Posterior vena cava (tissue), 2 donors: ENCODE results near the gene ABCG2. TPM values are rescaled to one million over a fixed set of nuclear protein-coding genes. Genes with fewer than 3 reads are reported as not detected.

ENCODE experiments used
- DNase-seq: peaks from one replicate; pipeline ENCODE4 v3.0.0-alpha.2; 2020; ENCODE audit warnings: low spot score
- intact Hi-C, 2 donors: fragments of 100-400 bp; cut with DNase I; formaldehyde crosslinking; loops; one replicate each; pipeline versions ENCODE4 v1.14.1 to v1.14.2; 2022 to 2023
- total RNA-seq, 2 donors: library from RNA; stranded (reverse); fragmentation: NEBNext Ultra II Directional; extraction: Animal tissue kit (Norgen Biotek cat#: 25700); gene quantifications; one replicate each; pipeline ENCODE4 v1.2.1, GENCODE V29; 2021
- donor health status: DM: yes; HTN: yes; CAD: no.
- donor health status: DM: yes; HTN: yes; CAD: no.

Gene ABCG2
- total RNA-seq, 2 donors from 2014 or later, result 1.6 to 3.4 TPM

DNA sequence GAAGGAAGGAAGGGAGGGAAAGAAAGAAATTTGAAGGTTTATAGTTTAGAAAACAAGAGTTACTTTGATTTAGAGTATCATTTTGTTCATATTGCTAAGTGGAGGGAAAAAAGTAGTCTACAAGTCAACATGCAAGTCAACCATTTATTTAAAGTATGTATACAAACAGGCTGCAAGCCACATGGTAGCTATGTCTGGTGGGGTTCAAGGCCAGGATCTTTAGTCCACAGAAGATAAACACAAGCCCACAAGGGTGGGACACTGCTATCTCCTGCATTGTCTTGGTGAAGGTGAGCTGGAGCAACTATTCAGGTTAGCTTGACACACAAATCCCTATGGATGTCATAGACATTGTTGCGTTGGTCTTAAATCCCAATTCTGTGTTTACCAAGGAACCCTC is 71.4 kb downstream of the ABCG2 start:
- DNase-seq, result no peak
- intact Hi-C loops, result no loop called here

DNA sequence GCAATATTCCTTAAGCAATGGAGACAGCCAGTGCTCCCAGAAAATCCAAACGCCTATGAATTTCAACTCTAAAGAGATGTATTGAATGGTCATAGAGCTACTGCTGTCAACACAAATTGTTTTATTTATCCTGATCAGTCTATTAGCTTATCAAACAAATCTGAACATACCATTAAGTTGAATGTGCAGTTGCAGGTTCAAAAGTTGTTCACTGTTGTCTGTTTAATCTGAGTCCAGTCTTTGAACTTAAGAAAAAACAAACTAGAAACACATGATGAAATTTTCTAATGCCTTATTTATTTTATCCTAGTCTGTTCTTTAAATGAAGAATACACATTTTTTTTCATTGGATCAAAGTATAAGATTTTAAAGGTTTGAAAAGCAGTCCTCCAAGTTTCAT is 77.8 kb downstream of the ABCG2 start:
- intact Hi-C loops, result no loop called here
- DNase-seq, result no peak

DNA sequence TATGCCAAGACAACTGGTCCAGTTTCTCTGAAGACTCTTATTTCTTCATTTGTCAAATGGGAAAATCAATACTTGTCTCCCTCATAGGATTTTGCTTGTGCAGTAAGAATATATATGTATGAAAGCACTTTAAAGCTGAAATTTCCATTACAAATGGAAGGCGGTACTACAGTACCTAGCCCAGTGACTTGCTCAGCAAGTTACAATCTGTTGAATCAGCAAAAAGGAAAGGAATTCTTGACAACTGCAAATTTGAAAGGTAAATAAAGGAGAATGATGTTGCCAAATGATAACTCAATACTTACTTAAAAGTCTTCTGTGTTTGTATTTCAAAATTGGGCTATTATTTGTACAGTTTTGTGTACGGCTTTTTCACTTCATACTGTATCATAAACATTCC is 79.9 kb downstream of the ABCG2 start:
- intact Hi-C loops, result no loop called here
- no peak for DNase-seq

DNA sequence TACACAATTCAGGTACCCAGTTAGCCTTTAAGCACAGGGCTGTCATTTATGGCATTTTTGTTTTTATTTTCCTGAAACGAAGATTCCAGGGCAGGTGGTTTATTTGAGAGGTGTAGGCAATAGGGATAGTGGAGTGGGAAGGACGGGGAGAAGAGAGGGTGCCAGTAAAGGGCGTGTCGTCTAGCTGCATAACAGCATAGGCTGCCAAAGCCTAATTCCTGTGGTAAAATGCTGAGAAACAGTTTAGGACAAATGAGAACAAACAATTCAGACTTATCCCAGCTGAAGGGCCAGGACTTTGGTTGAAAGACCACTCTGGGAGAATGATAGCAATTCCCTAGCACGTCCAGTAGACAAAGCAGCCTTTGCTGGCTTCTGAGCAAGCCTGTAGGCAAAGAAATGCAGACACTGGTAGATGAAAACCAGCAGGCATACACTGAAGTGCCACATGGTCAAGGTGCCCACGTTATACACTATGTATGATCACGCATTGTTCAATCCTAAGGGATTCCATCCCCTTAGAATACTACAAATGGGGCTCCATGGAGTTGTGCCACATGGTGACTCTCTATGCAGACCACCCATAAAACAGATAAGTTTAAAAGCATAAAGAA is 80.4 kb downstream of the ABCG2 start:
- intact Hi-C loops, result no loop called here
- DNase-seq, result no peak

- DNase-seq, result no peak
- intact Hi-C loops, result no loop called here
Observed at GRCh38 chr4:88075336-88075735, 83.1 kb downstream of the ABCG2 start.

- intact Hi-C loops, result no loop called here
- DNase-seq, result no peak
Observed at GRCh38 chr4:88070031-88070430, 88.4 kb downstream of the ABCG2 start.

DNA sequence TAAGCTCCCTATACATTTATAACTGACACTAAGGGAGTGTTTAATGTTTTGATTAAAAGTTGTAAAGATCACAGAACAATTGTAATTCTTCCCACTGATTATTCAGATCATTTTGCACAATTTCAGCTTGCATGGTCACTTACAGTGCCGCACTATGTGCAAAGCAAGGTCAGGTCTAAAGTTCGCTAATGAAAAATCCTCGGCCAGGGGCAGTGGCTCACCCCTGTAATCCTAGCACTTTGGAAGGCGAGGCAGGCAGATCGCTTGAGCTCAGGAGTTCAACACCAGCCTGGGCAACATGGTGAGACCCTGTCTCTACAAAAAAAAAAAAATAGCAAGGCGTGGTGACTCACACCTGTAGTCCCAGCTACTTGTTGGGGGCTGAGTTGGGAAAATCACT is 94.0 kb downstream of the ABCG2 start:
- no peak for DNase-seq
- intact Hi-C loops, result no loop called here

GRCh38 chr4:88063634-88064296 is 94.7 kb downstream of the ABCG2 start:
- intact Hi-C loops, result no loop called here

GRCh38 chr4:88062843-88063242 is 95.6 kb downstream of the ABCG2 start:
- no peak for DNase-seq
- intact Hi-C loops, result no loop called here

More at GRCh38 chr4:88063634-88064296, 94.7 kb downstream of the ABCG2 start:
- DNase-seq, result no peak

DNA sequence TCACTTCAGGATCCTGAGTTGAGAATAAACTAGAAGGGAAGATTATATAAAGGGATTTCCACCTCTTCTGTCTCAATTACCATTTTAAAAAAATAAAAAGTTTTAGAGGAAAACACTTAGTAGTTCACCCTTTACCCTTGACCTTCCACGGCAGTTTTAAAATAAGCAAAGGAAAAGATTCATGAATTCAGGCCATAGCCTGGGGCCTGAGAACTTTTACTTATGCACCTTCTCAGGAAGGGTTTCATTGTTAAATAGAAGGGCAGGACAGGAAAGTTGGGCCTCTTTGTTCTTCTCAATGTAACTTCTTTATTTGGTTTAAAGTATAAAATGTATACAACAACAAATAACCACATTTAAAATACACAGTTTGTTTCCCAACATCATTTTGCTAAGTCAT is 96.1 kb downstream of the ABCG2 start:
- intact Hi-C loops, result no loop called here
- no peak for DNase-seq

DNA sequence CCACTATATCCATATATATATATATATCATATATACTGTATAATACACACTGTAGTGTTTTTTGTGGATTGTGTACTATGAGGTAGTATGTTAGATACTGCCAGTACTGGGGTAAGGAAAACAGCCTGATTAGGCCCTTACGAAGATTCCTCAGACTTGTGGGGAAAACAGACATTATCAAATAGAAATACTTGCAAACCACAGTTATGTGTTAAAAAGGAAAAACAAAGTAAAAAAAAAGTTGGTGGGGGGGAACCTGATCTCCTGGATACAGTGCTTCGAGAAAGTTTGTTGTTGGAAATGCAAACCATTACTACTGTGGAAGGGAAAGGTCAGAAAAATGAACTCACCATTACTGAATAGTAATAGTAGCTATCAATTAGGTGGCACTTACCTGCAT is 98.0 kb downstream of the ABCG2 start:
- DNase-seq, result no peak
- intact Hi-C loops, result no loop called here

DNA sequence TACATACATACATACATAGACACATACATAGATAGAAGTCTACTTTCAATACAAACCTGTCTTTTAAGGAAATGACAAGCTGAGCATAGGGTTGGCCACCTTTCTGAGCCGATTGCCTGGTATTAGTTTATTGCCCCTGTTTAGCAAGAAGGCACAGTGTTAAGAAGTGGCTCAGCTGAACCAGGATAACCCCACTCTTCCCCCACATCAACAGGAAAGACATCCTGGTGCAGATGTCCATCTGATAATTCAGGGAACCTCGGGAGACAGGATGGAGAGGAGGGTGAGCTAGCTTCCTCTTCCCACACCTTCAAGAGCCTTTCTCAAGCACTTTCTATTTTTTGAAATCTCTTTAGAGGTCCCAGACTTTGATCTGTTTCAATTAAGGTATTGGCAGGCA is 98.7 kb downstream of the ABCG2 start:
- no peak for DNase-seq
- intact Hi-C loops, result no loop called here

- intact Hi-C loops, result no loop called here
- DNase-seq, result no peak
Observed at GRCh38 chr4:88058295-88058694, 100.1 kb downstream of the ABCG2 start.

- no peak for DNase-seq
- intact Hi-C loops, result no loop called here
Observed at GRCh38 chr4:88054901-88055300, 103.5 kb downstream of the ABCG2 start.

GRCh38 chr4:88054229-88054628 is 104.2 kb downstream of the ABCG2 start:
- intact Hi-C loops, result no loop called here

DNA sequence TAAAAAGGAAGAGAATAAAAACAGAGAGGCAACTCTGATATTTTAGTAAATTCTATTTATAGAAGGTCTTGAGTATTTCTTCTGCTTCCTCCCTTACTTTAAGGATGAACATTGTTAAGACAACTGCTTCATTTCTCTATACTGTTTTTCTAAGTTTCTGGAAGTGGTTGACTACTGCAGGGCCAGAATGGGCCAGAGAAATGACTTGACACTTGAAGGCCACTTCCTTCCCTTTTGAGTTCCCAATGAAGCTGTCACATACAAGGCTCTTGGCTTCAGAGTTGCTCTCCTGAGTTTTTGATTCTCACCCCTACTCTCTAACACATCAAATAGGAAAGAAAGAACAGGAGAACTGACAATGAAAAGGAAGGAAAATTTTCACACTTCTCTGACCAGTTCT is 113.4 kb downstream of the ABCG2 start:
- DNase-seq, result no peak
- intact Hi-C loops, result no loop called here

More at GRCh38 chr4:88054229-88054628, 104.2 kb downstream of the ABCG2 start:
- DNase-seq, result no peak

DNA sequence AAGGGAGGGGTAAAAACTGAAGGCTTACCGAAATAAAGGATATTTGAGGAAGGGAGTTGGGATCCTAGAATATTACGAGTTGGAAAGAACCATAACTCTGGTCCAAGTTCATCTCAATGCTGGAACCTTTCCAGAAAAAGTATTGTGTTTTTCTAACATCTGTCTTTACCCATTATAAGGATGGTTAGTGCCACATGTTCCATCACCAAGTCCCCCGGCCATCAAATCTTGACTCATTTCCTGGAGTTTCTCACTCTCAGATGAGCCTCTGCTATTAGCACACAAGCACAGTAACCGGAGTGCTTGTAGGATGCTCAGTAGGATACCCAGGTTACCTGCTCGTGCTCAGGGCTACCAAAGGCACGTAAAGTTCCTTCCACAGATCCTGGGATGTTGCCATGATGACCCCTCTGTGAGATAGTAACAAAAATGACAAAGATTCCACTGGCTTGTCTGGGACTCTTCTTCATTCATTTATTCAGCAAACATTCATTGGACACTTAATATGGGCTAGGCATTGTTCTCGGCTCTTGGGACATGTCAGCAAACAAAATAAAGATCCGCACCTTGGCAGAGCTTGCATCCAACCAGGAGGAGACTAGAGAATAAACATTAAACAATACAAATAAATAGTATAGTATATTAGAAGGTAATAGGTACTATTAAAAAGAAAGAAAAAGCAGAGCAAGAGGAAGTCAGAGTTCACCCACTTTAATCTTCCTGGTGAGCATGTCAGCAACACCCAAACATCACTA is 114.7 kb downstream of the ABCG2 start:
- intact Hi-C loops, result loop anchor here in 1 of 2 donors (1.0 kb wide), 1 partner anchor 9 kb away; no protein-coding TSS in a partner anchor
- DNase-seq, result no peak

GRCh38 chr4:88043001-88043400 is 115.4 kb downstream of the ABCG2 start:
- DNase-seq, result no peak
- intact Hi-C loops, result loop anchor here in 1 of 2 donors (1.0 kb wide), 1 partner anchor 9 kb away; no protein-coding TSS in a partner anchor

GRCh38 chr4:88041626-88042025 is 116.8 kb downstream of the ABCG2 start:
- no peak for DNase-seq
- intact Hi-C loops, result no loop called here

GRCh38 chr4:88040707-88041106 is 117.7 kb downstream of the ABCG2 start:
- intact Hi-C loops, result no loop called here
- DNase-seq, result no peak
